Breast epithelium (tissue), 4 donors: Measurements from ENCODE around the gene EXOC3L2. TPM values are rescaled to one million over a fixed set of nuclear protein-coding genes. Genes with fewer than 3 reads are reported as not detected.

Source experiments
- DNase-seq, 2 donors: peaks; one replicate each; pipeline ENCODE4 v3.0.0-alpha.2; 2019; ENCODE audit warnings: low spot score in 2 of 2
- H3K27ac ChIP-seq, 2 donors: fragments of 200-600 bp; sonication (generic) in 1 of 2; one replicate each; pipeline ENCODE4 v1.5.1; 2016 to 2019; ENCODE audit warnings: mild to moderate bottlenecking in 1 of 2
- H3K27me3 ChIP-seq, 2 donors: fragments of 200-600 bp; sonication (generic) in 1 of 2; one replicate each; pipeline versions ENCODE4 v1.5.1 to v1.6.0; 2017 to 2019; ENCODE audit warnings: control low read depth in 1 of 2, mild to moderate bottlenecking in 1 of 2
- H3K36me3 ChIP-seq: fragments of 200-600 bp; one replicate; pipeline ENCODE4 v1.5.1; 2019
- H3K4me1 ChIP-seq, 2 donors: fragments of 200-600 bp; sonication (generic); one replicate each; pipeline ENCODE4 v1.5.1; 2016 to 2019; ENCODE audit warnings: control low read depth in 1 of 2
- H3K4me3 ChIP-seq, 3 donors: fragments of 200-600 bp; sonication (generic); 1 replicate in 2 of 3; 2 replicates in 1 of 3; pipeline ENCODE4 v1.5.1; 2016 to 2019; ENCODE audit warnings: mild to moderate bottlenecking in 3 of 3, moderate library complexity in 2 of 3
- H3K9me3 ChIP-seq, 2 donors: fragments of 200-600 bp; sonication (generic) in 1 of 2; one replicate each; pipeline ENCODE4 v1.5.1; 2016 to 2019; ENCODE audit warnings: control low read depth in 1 of 2
- POLR2A ChIP-seq: fragments of 450-650 bp; IDR thresholded peaks from one replicate; pipeline ENCODE4 v1.6.1; 2016; ENCODE audit warnings: antibody characterized with exemption, mild to moderate bottlenecking, moderate library complexity
- POLR2AphosphoS5 ChIP-seq, 3 donors: sonication (generic); formaldehyde crosslinking; IDR thresholded peaks; one replicate each; pipeline ENCODE4 v1.6.1; 2017; ENCODE audit warnings: antibody characterized with exemption in 3 of 3
- intact Hi-C: fragments of 100-400 bp; cut with DNase I; formaldehyde crosslinking; loops from one replicate; pipeline ENCODE4 v1.15.1; 2023; ENCODE audit warnings: low total_unique reads
- total RNA-seq, 3 donors: library from RNA; depleted of rRNA; stranded (reverse); fragments of >200 nt; gene quantifications; one replicate each; pipeline ENCODE4 v1.1.0, GENCODE V29; 2016
- TF ChIP-seq, protein P1 (sequence below), 3 donors: fragments of 450-650 bp; IDR thresholded peaks; one replicate each; pipeline ENCODE4 v1.5.1; 2016 to 2017; ENCODE audit warnings: antibody characterized with exemption in 3 of 3, mild to moderate bottlenecking in 3 of 3, moderate library complexity in 3 of 3

The EXOC3L2 gene
- total RNA-seq, 3 donors from 2014 or later: 0.44 to 2.3 (median 0.64) TPM

DNA sequence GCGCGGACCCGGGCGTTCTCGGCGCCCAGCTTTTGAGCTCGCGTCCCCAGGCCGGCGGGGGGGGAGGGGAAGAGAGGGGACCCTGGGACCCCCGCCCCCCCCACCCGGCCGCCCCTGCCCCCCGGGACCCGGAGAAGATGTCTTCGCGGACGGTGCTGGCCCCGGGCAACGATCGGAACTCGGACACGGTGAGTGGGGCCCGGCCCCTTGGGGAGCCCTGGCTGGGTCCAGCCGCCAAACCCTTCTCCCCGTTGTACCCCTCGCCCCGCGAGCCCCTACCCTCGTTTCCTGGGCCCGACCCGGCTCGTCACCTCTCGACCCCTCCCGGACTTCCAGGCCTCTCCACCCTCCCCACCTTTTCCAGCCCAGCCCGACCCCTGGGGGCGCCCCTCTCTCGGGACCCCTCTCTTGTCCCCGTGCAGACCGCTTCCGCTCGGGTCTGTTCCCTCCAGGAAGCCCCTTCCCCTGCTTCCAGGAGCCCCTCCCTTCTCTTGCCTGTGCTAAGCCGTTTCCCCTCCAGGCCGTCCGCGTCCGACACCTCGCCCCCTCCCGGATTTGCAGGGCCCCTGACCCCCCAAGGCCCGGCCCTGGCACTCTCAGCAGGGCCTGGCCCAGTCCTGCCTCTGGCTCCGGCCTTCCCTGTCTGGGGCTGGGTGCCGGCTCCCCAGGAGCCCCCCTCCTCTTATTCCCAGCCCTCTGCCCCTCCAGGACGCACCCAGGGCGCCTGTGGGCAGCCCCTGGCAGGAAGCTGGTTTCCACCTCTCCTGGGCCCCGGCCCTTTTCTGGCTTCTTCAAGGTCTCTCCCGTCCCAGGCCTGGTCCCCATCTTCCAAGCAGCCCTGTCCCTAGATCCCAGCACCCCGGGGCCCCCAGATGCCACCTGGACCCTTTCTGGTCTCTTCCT lies 6.5 kb upstream of the EXOC3L2 start:
- H3K9me3 ChIP-seq: no peaks in the 10 kb centered on the region
- H3K36me3 ChIP-seq: no peaks in the 10 kb centered on the region
- H3K4me3 ChIP-seq: peak overlapping the region; percentile 94 to 99 (median 97)
- TF ChIP-seq POLR2AphosphoS5 (IDR thresholded peaks at IDR 0.05): no peak
- TF ChIP-seq POLR2A: no peak
- TF ChIP-seq, protein P1, sequence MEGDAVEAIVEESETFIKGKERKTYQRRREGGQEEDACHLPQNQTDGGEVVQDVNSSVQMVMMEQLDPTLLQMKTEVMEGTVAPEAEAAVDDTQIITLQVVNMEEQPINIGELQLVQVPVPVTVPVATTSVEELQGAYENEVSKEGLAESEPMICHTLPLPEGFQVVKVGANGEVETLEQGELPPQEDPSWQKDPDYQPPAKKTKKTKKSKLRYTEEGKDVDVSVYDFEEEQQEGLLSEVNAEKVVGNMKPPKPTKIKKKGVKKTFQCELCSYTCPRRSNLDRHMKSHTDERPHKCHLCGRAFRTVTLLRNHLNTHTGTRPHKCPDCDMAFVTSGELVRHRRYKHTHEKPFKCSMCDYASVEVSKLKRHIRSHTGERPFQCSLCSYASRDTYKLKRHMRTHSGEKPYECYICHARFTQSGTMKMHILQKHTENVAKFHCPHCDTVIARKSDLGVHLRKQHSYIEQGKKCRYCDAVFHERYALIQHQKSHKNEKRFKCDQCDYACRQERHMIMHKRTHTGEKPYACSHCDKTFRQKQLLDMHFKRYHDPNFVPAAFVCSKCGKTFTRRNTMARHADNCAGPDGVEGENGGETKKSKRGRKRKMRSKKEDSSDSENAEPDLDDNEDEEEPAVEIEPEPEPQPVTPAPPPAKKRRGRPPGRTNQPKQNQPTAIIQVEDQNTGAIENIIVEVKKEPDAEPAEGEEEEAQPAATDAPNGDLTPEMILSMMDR (IDR thresholded peaks at IDR 0.05): no peak
- H3K27ac ChIP-seq: peak overlapping the region; percentile 88
- intact Hi-C loops: no loop called here
- no peak for DNase-seq
- H3K4me1 ChIP-seq: peaks cover 0 to 17% of the 10 kb centered on the region in 2 donors
- no peaks in the 10 kb centered on the region for H3K27me3 ChIP-seq

DNA sequence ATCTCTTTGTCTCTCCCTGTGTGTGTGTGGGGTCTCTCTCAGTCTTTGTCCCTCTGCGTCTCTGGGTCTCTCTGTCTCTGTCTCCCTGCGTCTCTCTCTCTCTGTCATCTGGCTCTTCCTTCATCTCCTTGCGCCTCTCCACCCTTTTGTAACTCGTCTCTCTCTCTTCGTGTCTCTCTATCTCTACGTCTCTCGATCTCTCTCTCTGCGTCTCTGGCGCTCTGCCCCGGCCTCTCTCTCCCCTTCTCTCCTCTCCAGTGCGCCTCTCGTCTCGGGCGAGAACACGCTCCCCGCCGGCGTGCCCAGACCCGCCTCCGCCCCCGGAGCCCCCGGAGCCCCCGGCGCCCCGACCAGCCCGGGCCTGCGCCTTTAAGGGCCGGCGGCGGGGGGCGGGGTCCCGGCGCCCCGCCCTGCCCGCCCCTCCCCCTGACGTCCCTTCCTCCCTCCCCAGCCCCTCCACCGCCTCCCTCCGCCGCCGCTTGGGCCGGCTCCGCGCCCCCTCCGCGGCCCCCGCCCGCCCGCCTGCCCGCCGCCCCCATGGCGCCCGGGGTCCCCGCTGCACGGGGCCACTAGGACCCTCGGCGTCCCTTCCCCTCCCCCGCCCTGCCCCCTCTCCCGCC lies 5.7 kb upstream of the EXOC3L2 start, which contains the start of gene MARK4:
TSS of gene MARK4 (plus strand) at position 440 of the 620 bp plus-strand sequence. CDS start 318 bp downstream, outside the sequence.
- intact Hi-C loops: no loop called here
- Histone ChIP-seq H3K36me3 (no peaks in the 10 kb centered on the region), H3K9me3 (no peaks in the 10 kb centered on the region), H3K27ac (peak within 1 kb of the TSS; percentile 88), H3K4me1 (peaks cover 0 to 17% of the 10 kb centered on the region in 2 donors), H3K27me3 (no peaks in the 10 kb centered on the region), H3K4me3 (peak within 1 kb of the TSS; percentile 94 to 99 (median 97))
- TF ChIP-seq, protein P1 (IDR thresholded peaks at IDR 0.05): no peak
- TF ChIP-seq POLR2A: no peak
- no peak for TF ChIP-seq POLR2AphosphoS5 (IDR thresholded peaks at IDR 0.05)
- DNase-seq: peak in 1 of 2 donors; percentile 41

DNA sequence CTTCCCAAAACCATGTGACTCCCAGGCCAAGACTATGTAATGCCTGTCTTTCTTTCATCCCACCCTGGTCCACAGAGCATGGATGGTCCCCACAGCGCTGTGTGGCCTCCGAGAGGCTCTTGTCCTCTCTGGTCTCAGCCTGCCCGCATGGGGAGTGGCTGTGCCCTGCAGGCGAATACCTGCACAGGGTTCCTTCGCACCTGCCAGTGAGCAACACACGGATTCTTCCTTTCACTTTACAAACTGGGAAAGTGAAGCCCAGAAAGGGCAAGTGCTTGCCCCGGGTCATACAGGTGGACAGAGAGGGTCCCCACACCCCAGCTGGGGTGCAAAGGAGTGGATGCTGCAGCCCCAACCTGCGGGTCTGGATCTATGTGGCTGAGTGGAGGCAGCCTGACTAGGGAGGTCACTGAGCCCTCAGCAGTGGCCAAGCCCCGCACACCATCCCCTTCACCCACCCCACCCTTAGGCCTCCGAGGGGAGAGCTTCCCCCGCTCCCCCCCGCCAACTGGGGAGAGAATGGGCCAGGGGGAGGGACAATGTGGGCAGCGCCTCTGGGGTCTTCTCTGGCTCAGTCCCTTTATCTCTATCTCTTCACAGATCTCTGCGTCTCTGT lies 5.1 kb upstream of the EXOC3L2 start:
- intact Hi-C loops: no loop called here
- H3K27me3 ChIP-seq: no peaks in the 10 kb centered on the region
- H3K36me3 ChIP-seq: no peaks in the 10 kb centered on the region
- H3K4me3 ChIP-seq: peak overlapping the region; percentile 94 to 99 (median 97)
- H3K9me3 ChIP-seq: no peaks in the 10 kb centered on the region
- no peak for DNase-seq
- H3K4me1 ChIP-seq: peaks cover 0 to 17% of the 10 kb centered on the region in 2 donors
- TF ChIP-seq POLR2AphosphoS5 (IDR thresholded peaks at IDR 0.05) (no peak), POLR2A (no peak)
- peak overlapping the region; percentile 88 for H3K27ac ChIP-seq

DNA sequence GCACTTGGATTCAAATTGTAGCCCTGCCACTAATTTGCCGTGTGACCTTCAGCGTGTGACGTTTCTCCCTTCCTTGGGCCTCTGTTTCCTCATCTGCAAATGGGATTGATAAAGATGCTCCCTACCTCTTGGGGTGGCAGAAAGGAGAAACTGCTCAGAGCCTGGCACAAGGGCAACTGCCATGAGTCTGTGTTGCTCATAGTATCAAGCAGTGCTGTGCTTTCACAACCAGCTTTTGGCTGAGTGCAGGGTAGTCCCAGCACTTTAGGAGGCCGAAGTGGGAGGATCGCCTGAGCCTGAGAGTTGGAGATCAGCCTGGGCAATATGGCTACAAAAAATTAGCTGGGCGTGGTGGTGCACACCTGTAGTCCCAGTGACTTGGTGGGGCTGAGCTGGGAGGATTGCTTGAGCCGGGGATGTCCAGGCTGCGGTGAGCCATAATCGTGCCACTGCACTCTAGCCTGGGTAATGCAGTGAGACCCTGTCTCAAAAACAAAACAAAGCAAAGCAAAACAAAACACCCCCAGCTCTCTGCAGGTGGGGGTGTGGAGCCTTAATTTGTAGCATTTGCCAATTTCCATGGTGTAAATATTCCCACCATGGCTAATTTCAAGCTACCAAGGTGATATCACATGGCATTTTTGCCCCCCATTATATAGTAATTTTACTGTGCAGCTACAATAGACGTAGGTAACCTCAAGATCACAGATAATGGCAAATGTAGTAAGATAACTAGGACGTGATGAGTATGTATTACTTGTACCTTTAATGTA lies 4.2 kb upstream of the EXOC3L2 start:
- peaks cover 0 to 14% of the 10 kb centered on the region in 2 donors for H3K4me1 ChIP-seq
- DNase-seq: no peak
- H3K4me3 ChIP-seq: no peak overlapping the region
- TF ChIP-seq POLR2A (no peak), POLR2AphosphoS5 (IDR thresholded peaks at IDR 0.05) (no peak)
- TF ChIP-seq, protein P1 (IDR thresholded peaks at IDR 0.05): no peak
- no peaks in the 10 kb centered on the region for H3K9me3 ChIP-seq
- H3K27me3 ChIP-seq: no peaks in the 10 kb centered on the region
- H3K27ac ChIP-seq: no peak overlapping the region
- intact Hi-C loops: loop anchor here (10.0 kb wide), 1 partner anchor 1705 kb away; no protein-coding TSS in a partner anchor
- H3K36me3 ChIP-seq: no peaks in the 10 kb centered on the region

DNA sequence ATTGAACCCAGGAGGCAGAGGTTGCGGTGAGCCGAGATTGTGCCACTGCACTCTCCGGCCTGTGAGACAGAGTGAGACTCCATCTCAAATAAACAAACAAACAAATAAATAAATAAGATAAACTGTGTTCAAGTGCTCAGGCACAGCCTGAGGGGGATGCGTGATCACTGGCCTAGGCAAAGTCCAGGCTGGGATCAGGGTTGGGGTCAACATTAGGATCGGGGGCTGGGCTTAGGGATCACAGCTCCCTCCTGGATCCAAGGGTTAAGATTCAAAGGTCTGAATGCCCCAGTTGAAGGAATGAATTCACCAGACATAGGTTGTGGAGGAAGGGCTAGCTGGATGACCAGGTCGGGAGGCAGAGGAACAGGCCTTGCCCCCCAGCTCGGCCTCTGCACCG lies 1.9 kb upstream of the EXOC3L2 start:
- intact Hi-C loops: loop anchor here (10.0 kb wide), 1 partner anchor 1708 kb away; no protein-coding TSS in a partner anchor
- H3K4me3 ChIP-seq: no peak overlapping the region
- no peaks in the 10 kb centered on the region for H3K36me3 ChIP-seq
- DNase-seq: no peak
- no peak overlapping the region for H3K27ac ChIP-seq
- no peaks in the 10 kb centered on the region for H3K27me3 ChIP-seq
- H3K9me3 ChIP-seq: no peaks in the 10 kb centered on the region
- TF ChIP-seq POLR2AphosphoS5 (IDR thresholded peaks at IDR 0.05) (no peak), POLR2A (no peak)
- TF ChIP-seq, protein P1 (IDR thresholded peaks at IDR 0.05): no peak
- H3K4me1 ChIP-seq: no peaks in the 10 kb centered on the region
